GM18502 (cell line): ENCODE results near the gene CAMKMT.

Experiments
- ATAC-seq: cut with Tn5 transposase; IDR thresholded peaks from one replicate; pipeline ENCODE4 v1.9.1; 2021; ENCODE audit warnings: mild to moderate bottlenecking; ENCODE audit not compliant: unreplicated experiment, poor library complexity

The CAMKMT gene

DNA sequence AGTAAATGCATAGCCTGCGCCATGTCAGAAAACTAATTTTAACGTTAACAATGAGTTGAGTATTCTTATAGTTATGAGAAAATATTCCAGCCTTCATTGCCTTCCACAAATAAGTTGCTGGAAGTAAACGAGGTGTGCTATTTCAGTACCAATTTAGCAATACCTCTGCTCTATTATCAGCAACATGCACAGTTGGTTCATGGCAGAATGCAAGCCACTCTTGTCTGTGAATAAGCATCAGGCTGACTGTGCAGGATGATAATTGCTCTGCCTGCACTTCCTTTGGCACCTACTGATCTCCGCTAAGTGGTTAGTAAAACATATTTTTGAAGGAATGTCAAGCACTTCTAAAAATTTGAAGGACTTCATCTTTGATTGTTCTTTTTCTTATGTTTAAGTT lies 317.8 kb downstream of the CAMKMT start:
- no peak for ATAC-seq

DNA sequence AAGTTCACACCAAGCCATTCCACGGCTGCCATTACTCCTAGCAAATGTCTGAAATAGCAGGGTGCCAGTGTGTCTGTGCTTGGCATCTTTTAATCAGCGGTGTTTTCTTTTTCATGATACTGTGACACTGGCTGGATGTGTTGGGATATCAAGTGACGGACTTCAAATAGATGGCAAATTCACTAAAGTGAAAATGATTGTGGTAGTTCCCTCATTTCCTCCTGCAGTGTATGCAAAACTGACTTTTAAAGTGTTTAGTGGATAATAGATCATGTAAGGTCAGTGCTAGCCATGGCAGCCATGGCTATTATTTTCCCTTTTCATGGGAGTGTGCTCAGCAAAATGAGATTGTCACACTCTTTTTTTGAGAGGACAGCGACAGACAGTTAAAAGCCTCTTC lies 318.2 kb downstream of the CAMKMT start:
- ATAC-seq, result no peak

DNA sequence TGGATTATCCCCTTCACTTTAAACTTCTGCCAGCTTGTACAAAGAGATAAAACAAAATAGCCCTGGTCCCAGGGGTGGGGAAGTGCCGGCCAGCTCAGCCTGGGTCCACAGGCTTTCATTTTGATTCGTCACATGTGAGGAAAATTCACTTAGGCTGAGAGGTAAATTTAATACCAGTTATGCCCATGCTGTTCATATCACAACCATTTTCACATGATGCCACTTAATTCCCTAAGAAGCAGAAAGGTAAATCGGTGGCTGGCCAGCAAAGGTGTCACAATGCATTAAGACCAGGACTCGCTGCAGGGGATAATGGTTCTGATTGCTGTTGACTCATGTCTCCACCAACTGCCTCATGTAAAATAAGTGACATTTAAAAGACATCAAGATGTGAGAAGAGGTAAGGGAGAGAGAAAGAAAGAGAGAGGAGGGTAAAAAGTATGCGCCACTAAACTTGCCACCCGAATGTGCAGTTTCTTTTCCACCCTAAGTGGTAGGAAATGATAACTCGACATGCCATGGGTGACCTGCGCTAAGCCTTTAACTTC lies 318.8 kb downstream of the CAMKMT start:
- ATAC-seq, result no peak

DNA sequence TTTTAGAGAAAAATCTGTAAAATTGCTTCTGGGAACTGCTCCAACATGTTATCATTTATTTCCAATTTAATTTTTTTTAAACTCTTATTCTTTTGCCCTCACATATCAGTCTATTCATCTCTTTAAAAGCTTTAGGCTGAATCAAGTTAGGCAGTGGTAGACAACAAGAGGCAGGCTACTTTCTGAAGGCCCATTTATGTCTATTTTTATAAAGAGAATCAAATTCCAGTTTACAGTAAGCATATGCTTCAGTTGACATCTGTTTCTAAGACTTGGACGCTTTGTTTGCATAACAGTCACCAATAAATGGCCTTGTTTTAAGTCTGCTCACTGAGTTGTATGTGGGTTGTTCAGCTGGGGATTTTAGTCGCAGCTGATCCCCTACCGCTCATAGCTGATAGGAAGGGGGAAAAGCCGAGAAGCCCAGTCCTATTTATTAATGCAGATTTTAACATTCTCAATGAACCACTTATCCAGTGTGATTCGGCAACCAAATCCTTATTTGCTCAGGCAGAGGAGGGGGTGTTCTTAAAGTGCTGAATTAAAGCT lies 319.3 kb downstream of the CAMKMT start:
- no peak for ATAC-seq

DNA sequence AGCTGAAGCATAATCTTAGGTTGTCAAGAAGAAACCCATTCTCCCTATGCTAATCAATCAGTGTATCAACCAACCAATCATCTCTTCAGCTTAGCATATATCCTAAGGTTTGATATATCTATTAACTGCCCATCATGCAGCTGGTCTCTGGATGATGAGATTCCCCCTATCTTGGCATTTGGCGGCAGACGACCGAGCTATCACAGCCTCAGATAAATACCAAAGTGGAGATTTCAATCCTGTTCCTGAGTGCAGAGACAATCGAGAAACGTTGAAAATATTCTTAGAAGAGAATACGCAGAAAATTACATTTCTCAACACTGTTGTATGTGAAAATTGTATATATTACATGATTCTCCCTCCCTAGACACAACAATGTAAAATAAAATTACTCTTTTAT lies 320.7 kb downstream of the CAMKMT start:
- no peak for ATAC-seq

DNA sequence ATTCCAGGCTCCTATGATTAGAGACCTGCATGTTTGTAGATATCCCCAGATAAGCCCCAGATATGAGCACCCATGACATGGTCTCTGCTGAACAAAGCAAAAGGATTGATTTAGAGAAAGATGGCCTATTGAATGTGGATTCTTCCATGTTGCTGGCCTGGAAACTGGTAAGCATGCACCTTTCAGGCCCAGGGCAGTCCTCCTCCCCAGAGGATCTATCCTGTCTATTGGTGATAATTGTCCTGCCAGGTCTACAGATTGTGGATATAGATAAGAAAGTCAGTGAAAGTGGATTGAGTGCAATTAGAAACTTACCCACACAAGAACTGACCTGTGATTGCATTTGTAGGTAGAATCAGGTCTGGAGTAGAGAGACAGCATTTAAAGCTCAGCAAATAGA lies 322.8 kb downstream of the CAMKMT start:
- ATAC-seq, result no peak

DNA sequence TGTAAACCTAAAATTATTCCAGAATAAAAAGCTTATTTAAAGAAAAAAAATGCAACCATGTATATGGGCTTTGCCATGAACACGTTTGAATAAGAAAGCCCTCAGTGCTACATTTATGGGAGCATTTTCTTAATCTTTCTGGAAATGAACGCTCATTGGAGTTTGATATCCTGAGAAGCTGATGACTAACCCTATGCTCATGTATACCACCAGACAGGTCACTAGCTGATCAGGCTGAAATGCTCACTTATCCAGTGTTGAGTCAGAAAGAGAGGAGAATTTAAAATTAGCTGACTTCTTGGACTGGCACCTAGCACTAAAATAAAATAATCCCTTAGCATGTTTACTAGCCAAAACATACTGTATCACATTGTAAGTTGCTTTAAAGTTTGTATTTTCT lies 324.8 kb downstream of the CAMKMT start:
- ATAC-seq, result no peak

DNA sequence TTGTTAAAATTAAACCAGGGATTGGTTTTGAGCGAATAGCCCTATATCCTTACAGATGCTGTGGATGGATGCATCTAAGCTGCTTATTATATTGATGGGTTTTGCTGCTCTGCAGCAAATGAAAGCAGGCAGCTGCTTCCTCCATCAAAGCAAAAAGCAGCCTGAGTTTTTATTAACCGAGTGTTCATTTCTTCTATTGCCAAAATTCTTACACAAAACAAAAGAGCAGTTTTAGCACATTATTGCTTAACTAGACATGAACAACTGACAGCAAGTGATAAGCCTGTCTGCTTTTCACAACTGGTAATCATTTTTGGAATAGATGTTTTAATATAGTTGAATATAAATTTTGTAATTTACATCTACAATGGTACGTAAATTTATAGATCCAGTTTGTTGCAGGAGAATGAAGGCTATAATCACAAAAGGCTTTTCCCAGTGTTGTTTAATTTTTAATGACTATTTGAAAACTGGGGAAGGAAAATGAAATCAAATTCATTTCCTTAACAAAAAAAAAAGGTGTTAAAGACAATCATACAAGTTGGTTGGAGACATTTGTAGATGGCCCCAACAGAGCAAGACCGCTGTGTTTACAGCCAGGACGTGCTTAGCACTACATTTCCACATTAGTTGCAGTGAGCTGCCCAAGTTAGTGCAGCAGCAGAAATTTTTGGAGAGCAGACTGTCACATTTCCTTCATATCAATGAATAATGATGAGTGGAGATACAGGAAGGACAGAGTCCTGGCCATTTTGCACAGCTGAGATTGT lies 326.1 kb downstream of the CAMKMT start:
- ATAC-seq, result no peak

DNA sequence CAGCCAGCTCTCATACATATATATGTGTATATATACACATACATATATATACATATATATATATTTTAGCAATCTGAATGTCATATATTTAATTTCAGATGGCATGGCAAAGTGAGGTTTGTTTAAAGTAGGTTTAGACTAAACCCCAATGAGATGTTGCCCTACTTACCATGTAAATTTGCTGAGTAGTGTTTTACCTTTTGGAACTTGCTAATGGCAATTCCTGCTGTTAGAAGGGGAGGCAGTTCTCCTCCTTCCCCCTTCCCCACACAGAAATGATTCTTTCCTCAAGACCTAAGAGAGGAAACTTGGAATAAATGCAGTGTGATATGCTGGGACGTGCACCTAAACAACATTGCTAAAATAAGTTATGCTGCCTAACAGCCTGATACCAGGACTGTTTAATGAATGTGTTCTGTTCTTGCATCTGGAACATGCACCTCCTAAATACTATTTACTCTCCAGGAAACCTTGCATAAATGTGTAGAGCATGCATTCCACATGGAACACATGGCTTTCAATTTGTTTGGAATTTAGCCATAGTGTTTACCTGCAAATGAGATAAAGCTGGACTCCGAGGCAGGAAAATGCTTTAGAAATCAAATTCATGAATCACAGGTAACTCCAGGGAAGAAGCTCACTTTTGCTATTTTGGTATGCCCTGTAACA lies 326.8 kb downstream of the CAMKMT start:
- ATAC-seq, result no peak

DNA sequence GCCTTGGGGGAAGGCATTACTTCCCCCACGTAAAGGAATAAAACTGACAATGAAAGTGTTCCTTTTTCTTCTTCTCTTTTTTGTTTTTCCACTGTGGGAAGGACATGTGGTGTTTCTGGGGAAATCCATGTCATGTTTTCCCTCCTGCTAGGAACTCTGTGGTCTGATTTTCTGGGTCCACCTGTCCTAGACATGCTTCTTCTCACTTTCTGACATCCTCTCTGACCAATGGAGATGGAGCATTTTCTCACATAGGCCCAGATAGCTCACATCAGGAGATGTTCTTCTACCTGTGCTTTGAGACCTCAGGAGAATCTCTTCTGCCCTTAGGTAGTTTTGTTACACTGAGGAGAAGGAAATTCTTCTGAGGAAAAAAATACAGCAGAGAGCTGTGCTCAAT lies 327.8 kb downstream of the CAMKMT start:
- ATAC-seq, result no peak

DNA sequence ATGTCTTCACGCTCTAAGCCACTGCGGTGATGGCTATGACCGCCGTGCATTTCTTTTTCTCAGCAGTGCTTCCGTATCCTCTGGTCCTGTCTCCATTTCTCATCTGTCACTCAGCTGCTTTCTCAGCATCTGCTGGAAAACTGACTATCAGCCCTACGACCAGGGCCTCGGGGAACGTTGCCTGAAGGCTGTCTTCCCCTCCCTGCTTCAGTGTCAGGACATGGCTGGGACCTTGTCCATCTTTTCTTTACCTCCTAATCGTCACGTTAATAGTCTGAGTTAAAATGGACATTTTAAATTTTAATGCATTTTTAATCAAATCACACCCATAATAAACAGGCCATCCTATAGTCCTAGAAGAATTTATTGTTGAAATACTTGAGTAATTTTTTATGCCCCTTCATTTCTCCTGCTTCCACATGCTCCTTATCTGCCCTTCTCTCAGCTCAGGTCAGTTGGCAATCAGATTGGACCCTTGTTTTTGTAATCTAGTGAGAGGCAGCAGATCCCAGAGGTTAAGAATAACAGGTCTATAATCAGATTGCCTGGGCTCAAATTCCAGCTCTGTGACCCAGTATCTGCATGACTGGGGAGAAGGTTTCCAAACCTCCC lies 329.5 kb downstream of the CAMKMT start:
- ATAC-seq, result no peak

DNA sequence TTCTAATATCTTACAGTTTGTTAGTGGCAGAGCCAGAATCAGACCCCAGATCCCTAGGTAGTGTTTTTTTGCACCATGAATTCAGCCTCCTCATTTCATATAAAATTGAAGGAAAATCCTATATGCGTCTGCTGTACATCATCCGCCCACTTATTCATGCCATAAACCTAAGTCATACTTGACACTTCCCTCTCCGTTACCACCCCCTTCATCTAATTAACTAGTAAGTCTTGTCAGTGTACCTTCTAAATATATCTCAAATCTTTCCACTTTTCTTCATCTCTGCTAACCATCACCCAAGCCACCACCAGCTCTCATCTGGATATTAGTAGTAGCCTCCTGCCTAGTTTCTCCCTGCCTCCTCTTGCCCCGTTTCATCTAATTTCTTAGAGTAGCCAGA lies 331.1 kb downstream of the CAMKMT start:
- no peak for ATAC-seq

DNA sequence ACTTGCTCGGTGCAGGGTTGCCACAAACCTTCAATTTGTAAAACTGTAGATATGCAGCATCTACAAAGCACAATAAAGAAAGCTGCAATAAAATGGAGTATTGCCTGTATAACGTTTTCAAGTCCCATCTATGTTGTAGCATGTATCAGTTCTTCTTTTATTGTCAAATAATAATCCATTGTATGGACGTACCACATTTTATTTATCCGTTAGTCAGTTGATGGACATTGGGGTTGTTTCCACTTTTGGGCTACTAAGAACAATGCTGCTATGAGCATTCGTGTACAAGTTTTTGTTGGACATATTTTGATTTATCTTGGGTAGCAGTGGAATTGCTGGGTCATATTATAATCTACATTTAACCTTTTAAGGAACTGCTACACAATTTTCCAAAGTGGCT lies 339.1 kb downstream of the CAMKMT start:
- ATAC-seq, result no peak

DNA sequence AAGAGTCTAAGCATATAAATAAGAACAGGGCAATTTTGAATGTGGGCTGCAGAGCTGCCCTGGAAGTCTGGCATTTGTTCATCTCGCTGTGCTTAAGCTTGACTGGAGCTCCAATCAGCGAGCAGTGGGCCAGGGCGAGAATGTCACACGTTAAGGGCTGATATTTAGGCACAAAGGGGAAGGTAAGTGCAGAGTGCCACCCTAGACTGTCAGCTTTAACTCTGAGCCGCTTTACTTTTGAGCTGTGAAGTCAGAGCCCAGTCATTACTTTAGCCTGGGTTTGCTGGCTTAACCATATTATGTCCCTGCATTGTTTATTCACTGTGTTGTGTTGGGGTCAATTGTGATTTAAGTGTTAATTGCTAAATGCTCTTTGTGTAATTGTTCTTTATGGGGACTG lies 343.6 kb downstream of the CAMKMT start:
- no peak for ATAC-seq

DNA sequence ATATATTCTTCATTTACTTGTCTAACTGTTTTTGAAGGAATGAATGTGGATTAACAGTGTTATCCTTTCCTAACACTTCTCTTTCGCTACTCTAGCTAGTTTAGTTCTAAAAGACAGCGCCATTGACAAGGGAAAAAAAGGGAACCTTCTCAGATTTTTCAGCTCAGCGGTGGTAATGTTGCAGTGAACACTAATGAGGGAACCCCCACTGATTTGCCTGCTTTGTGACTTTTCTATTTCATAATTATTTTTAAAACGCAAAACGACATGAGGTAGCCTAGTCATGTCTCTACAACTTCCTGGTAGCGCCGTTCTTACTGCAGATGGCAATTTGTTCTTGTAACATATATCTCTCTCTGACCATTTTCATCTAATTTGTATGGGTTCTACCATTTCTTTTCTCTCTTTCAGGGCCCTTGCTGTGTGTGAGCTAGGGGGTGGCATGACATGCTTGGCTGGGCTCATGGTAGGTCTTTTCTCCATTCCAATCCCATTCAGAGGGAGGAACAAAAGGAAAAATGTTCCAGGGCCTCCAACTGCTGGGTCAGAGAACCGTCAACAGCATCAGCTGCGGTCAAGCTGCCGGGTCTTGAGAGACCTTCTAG lies 344.2 kb downstream of the CAMKMT start:
- ATAC-seq, result no peak

DNA sequence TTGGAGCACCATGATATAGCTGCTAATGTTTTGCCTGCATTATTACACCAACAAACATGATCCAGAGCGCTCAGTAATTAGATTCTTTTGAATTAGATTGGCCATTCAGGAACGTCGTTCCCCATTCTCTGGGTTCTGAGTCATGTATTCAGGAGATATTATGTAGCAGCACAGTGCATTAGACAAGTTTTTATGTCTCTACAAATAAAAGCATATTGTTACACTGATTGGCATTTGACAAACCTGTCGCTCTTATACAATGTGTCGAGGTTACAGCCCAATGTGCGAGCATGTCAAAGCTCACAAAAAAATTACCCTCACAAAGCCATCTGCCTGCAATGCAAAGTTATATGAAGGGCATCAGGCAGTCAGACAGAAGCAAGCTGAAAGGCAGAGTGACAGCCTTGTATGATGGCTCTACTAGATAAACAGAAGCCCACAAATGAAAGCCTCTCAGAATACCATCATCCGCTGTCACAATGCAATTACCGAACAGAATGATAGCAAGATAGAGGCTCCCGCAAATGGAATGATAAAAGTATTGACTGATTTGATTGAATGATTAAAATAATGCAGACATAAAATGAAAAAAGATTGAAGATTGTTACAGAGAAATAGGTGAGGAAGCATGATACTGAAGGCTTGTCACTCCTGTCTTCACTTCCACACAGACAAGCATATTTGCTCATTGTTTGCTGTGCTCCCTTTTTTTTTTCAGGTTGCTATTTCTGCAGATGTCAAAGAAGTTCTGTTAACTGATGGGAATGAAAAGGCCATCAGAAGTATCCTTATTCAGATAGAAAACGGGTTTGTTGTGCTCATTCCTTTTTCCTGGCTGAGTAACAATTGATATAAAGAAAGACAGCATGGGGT lies 345.2 kb downstream of the CAMKMT start:
- ATAC-seq, result no peak

DNA sequence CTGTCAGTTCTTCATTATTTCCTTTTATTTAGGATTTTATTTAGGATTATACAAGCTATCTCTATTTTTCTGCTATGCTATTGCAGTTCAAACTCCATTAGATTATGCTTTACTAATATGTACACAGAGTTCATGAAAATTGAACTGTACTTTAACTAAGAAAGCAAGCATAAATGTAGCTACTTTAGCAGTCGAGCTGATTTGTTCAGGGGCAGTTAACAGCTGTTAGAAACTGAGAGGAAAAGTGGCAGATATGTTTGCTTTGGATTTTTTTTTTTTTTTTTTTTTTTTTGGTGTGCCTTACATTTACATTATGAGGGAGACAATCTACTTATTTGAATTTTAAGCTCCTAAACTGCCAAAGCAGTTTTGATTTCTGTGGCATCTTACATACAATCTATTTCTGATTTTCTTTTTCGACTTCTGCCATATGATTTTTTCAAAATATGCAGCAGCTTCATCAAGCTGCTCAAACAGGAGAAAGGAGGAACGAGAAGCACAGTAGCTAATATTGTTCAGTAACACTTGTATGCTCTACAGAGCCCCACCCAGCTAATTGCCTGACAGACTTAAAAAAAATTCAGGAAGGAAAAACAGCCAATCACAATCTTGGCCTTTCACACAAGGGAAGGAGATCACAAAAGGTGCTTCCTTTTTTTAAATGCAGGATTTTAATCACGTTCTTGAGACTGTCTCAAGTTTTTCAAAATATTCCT lies 346.4 kb downstream of the CAMKMT start:
- ATAC-seq, result peak; percentile 53

DNA sequence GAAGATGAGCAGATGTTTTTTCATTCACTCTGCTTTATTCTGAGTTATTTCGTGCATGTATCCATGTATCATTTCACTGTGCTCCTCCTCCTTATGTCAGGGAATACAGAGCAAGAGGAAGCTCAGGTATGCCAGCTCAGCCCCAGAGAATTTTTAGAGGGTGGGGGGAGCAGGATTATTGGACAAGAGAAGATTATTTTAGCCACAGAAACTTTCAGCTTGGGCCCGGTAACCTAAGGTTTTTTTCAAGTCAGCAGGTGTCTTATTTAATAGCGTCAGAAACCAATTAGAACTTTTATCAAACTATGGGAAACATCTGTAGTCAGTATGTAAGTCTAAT lies 346.9 kb downstream of the CAMKMT start:
- peak; percentile 18 for ATAC-seq

DNA sequence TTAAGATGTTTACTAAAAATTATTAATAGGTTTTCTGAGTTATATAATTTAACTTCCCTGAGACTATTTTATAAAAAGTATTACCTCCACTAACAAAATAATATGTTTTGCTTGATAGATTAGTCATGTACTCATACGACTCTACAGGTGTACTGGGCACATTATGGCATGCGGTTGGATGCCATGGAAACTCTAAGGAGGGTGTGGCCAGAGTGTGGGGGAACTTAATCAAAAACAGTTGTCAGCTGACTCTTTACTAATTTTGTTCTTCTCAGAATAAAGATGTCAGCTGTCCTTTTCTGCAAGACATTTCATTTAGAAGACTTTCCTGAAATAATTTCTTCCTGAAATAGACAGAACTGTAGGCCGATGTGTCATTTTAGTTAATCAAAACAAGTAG lies 351.4 kb downstream of the CAMKMT start:
- ATAC-seq, result no peak
